Measurements from ENCODE around the gene IPMK.

DNA sequence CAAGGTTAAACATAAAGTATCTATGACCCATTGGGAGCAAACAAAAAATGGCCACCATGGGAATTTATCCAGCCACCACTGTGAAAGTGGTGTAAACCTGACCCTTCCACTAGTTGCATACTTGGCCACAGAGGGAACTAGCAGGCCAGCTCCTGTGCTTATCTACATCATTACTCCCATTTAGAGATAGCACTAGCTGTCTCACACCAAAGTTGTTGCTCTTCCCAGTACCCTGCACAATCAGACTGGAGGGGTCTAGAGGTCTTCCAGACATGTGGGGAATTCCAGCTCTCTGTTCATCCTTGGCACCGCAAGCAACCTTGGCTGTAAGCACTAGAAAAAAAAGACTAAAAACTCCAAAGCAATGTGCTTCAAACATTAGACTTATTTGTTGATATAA, 113.9 kb downstream of the IPMK start:
- TF ChIP-seq, protein P1, sequence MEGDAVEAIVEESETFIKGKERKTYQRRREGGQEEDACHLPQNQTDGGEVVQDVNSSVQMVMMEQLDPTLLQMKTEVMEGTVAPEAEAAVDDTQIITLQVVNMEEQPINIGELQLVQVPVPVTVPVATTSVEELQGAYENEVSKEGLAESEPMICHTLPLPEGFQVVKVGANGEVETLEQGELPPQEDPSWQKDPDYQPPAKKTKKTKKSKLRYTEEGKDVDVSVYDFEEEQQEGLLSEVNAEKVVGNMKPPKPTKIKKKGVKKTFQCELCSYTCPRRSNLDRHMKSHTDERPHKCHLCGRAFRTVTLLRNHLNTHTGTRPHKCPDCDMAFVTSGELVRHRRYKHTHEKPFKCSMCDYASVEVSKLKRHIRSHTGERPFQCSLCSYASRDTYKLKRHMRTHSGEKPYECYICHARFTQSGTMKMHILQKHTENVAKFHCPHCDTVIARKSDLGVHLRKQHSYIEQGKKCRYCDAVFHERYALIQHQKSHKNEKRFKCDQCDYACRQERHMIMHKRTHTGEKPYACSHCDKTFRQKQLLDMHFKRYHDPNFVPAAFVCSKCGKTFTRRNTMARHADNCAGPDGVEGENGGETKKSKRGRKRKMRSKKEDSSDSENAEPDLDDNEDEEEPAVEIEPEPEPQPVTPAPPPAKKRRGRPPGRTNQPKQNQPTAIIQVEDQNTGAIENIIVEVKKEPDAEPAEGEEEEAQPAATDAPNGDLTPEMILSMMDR (conservative IDR thresholded peaks at IDR 0.05): no peak
- TF ChIP-seq EZH2 (IDR thresholded peaks at IDR 0.05; ENCODE audit: low read depth): no peak
